Measurements from ENCODE around the gene DRD5.

Gene DRD5

DNA sequence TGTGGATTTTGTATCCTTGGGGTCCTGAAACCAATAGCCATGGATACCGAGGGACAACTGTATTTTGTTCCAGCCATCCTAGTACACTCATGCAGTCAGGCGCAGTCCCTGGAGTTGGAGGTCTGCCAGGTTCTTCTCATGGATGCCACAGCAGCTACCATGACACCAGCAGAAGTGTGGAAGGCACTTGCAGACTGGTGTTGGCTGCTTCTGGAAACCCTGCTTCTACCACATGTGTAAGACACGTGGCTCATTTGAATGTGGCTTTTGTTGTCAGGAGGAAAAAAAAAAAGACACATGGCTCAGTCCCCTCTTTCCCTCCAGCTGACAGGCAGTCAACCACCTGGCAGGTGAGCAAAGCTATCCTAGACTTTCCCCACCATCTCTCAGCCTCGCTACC lies 19.4 kb downstream of the DRD5 start:
- Histone ChIP-seq H3K27ac (replicated peaks) (no peak overlapping the region), H3K4me3 (replicated peaks; ENCODE audit: insufficient read depth, low read length) (no peak overlapping the region), H3K27me3 (ENCODE audit: insufficient read depth, poor library complexity, severe bottlenecking) (no peaks in the 10 kb centered on the region)
- DNase-seq (ENCODE audit: low read depth in 1 of 2, low spot score in 1 of 2) = no peak
- TF ChIP-seq REST (IDR thresholded peaks at IDR 0.05; ENCODE audit: insufficient replicate concordance, low read depth) = no peak
- TF ChIP-seq, protein P1, sequence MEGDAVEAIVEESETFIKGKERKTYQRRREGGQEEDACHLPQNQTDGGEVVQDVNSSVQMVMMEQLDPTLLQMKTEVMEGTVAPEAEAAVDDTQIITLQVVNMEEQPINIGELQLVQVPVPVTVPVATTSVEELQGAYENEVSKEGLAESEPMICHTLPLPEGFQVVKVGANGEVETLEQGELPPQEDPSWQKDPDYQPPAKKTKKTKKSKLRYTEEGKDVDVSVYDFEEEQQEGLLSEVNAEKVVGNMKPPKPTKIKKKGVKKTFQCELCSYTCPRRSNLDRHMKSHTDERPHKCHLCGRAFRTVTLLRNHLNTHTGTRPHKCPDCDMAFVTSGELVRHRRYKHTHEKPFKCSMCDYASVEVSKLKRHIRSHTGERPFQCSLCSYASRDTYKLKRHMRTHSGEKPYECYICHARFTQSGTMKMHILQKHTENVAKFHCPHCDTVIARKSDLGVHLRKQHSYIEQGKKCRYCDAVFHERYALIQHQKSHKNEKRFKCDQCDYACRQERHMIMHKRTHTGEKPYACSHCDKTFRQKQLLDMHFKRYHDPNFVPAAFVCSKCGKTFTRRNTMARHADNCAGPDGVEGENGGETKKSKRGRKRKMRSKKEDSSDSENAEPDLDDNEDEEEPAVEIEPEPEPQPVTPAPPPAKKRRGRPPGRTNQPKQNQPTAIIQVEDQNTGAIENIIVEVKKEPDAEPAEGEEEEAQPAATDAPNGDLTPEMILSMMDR (IDR thresholded peaks at IDR 0.05; ENCODE audit: insufficient read depth, low read length) = no peak
- no peak for TF ChIP-seq SPI1 (IDR thresholded peaks at IDR 0.05; ENCODE audit: borderline replicate concordance, low read depth)
- TF ChIP-seq GABPA (IDR thresholded peaks at IDR 0.05; ENCODE audit: low read depth) = no peak
- TF ChIP-seq POLR2AphosphoS5 (IDR thresholded peaks at IDR 0.05; ENCODE audit: low read depth) = no peak

DNA sequence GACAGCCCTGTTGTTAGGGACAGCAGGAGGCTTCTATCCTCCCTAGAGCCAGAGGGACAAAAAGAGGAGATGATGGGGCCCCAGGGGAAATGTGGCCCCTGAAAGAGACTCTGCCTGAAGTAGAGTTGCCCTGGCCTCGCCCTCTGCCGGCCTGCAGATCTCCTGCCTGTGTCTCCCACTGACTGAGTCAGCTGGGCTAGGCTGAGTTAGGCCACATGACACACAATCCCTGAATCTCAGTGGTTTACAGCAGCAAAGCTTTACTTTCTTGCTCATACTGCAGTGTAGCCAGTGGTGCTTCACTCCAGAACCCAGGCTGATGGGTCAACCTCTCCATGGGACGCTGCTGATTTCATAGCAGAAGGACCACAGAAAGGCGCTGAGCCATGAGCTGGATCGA lies 23.5 kb downstream of the DRD5 start:
- no peak overlapping the region for H3K27ac ChIP-seq (replicated peaks)
- no peak for DNase-seq (ENCODE audit: low read depth in 1 of 2, low spot score in 1 of 2)
- TF ChIP-seq GABPA (IDR thresholded peaks at IDR 0.05; ENCODE audit: low read depth) = no peak
- no peak for TF ChIP-seq SPI1 (IDR thresholded peaks at IDR 0.05; ENCODE audit: borderline replicate concordance, low read depth)
- no peaks in the 10 kb centered on the region for H3K27me3 ChIP-seq (ENCODE audit: insufficient read depth, poor library complexity, severe bottlenecking)
- H3K4me3 ChIP-seq (replicated peaks; ENCODE audit: insufficient read depth, low read length) = no peak overlapping the region

GRCh38 chr4:9808077-9808476 lies 26.6 kb downstream of the DRD5 start:
- no peaks in the 10 kb centered on the region for H3K27me3 ChIP-seq (ENCODE audit: insufficient read depth, poor library complexity, severe bottlenecking)
- TF ChIP-seq REST (IDR thresholded peaks at IDR 0.05; ENCODE audit: insufficient replicate concordance, low read depth) (no peak), SPI1 (IDR thresholded peaks at IDR 0.05; ENCODE audit: borderline replicate concordance, low read depth) (no peak), POLR2AphosphoS5 (IDR thresholded peaks at IDR 0.05; ENCODE audit: low read depth) (no peak), GABPA (IDR thresholded peaks at IDR 0.05; ENCODE audit: low read depth) (no peak)
- TF ChIP-seq, protein P1 (IDR thresholded peaks at IDR 0.05; ENCODE audit: insufficient read depth, low read length) = no peak
- no peak for DNase-seq (ENCODE audit: low read depth in 1 of 2, low spot score in 1 of 2)
- H3K4me3 ChIP-seq (replicated peaks; ENCODE audit: insufficient read depth, low read length) = no peak overlapping the region
- H3K27ac ChIP-seq (replicated peaks) = no peak overlapping the region

DNA sequence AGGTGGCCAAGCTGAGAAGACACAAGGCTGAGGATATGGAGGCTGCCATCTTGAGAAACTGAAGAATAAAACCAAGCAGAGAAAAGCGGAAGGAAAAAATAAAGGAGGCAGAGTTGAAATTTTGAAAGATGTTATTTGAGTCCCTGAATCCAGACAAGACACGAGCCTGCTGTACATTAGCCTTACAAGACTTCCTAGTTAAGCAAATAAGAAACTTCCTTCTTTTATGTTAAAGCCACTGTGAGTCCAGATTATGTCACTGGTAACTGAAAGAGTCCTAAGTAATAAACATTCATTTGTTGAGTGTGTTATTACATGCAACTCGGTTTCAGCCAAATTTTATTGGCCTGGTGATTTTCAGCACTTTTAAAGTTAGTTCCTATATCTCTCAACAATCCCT lies 30.4 kb downstream of the DRD5 start:
- no peaks in the 10 kb centered on the region for H3K27me3 ChIP-seq (ENCODE audit: insufficient read depth, poor library complexity, severe bottlenecking)
- no peak for TF ChIP-seq REST (IDR thresholded peaks at IDR 0.05; ENCODE audit: insufficient replicate concordance, low read depth)
- H3K4me3 ChIP-seq (replicated peaks; ENCODE audit: insufficient read depth, low read length) = no peak overlapping the region
- peak overlapping the region; percentile 47 for H3K27ac ChIP-seq (replicated peaks)
- peak in 1 of 2 experiments; percentile 23 for DNase-seq (ENCODE audit: low read depth in 1 of 2, low spot score in 1 of 2)
